ENCODE results near the gene MAP1B.

DNA sequence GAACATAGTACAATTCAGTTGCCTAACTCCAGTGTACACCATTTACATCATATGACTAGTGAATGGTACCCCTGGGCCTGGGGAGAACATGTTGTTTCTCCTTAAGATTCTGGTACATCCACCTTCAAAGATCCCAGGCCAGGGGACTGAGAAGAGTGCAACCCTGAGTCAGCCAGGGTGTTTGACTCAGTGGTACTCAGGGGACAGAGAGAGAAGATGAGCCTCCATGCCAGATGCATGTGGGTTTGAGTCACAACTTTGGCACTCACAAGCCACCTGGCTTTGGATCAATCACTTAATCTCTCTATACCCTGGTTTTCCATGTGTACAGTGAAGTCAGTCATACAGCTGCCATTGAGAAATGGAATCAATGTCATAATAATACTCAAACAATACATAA lies 53.7 kb downstream of the MAP1B start:
- no peak for TF ChIP-seq TCF12 (IDR thresholded peaks at IDR 0.05; ENCODE audit: low read depth, low read length)
- TF ChIP-seq POLR2A (IDR thresholded peaks at IDR 0.05; ENCODE audit: low read depth, low read length): no peak
- TF ChIP-seq, protein P1, sequence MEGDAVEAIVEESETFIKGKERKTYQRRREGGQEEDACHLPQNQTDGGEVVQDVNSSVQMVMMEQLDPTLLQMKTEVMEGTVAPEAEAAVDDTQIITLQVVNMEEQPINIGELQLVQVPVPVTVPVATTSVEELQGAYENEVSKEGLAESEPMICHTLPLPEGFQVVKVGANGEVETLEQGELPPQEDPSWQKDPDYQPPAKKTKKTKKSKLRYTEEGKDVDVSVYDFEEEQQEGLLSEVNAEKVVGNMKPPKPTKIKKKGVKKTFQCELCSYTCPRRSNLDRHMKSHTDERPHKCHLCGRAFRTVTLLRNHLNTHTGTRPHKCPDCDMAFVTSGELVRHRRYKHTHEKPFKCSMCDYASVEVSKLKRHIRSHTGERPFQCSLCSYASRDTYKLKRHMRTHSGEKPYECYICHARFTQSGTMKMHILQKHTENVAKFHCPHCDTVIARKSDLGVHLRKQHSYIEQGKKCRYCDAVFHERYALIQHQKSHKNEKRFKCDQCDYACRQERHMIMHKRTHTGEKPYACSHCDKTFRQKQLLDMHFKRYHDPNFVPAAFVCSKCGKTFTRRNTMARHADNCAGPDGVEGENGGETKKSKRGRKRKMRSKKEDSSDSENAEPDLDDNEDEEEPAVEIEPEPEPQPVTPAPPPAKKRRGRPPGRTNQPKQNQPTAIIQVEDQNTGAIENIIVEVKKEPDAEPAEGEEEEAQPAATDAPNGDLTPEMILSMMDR (IDR thresholded peaks at IDR 0.05 in 2 of 3, conservative IDR thresholded peaks at IDR 0.05 in 1 of 3; ENCODE audit: control insufficient read depth in 2 of 3, extremely low read depth in 1 of 3, insufficient read depth in 1 of 3, low read depth in 3 of 3, low read length in 3 of 3): no peak
- TF ChIP-seq, protein P2, sequence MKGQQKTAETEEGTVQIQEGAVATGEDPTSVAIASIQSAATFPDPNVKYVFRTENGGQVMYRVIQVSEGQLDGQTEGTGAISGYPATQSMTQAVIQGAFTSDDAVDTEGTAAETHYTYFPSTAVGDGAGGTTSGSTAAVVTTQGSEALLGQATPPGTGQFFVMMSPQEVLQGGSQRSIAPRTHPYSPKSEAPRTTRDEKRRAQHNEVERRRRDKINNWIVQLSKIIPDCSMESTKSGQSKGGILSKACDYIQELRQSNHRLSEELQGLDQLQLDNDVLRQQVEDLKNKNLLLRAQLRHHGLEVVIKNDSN (IDR thresholded peaks at IDR 0.05; ENCODE audit: borderline replicate concordance, extremely low read length, insufficient read depth, low read depth, low read length): no peak

Data from GM12878 (cell line).